HEK293 (cell line): ENCODE measurements around the gene IFT27.

ENCODE experiments used
- CTCF ChIA-PET: fragments of 350-600 bp; formaldehyde crosslinking; extraction: SDS; loops from one replicate; lab custom pipeline; 2021; ENCODE audit warnings: antibody characterized with exemption; lab: Yijun Ruan, JAX
- POLR2A ChIA-PET: fragments of 300-600 bp; formaldehyde crosslinking; extraction: SDS; loops from one replicate; lab custom pipeline; 2020; ENCODE audit warnings: antibody characterized with exemption, inconsistent platforms; lab: Yijun Ruan, JAX
- H3K27ac ChIP-seq: fragments of 200-500 bp; sonication (Bioruptor generic); 2 replicates; pipeline ENCODE4 v1.5.1; 2014; ENCODE audit warnings: low read depth, low read length, control low read depth, inconsistent platforms; ENCODE audit errors: extremely low read depth
- H3K36me3 ChIP-seq, 2 experiments: fragments of 200-500 bp in 1 of 2; sonication (Bioruptor generic) in 1 of 2; 1 replicate in 1 of 2; 2 replicates in 1 of 2; pipeline ENCODE4 v1.5.1; 2014 to 2017; ENCODE audit warnings: inconsistent platforms in 2 of 2, low read length in 2 of 2; ENCODE audit not compliant: control insufficient read depth in 2 of 2, insufficient read depth in 1 of 2
- H3K4me1 ChIP-seq: fragments of 200-500 bp; sonication (Bioruptor generic); 2 replicates; pipeline ENCODE4 v1.5.1; 2014; ENCODE audit warnings: mild to moderate bottlenecking, low read length, inconsistent platforms; ENCODE audit not compliant: control insufficient read depth, insufficient read depth
- H3K4me3 ChIP-seq: 2 replicates; pipeline ENCODE4 v1.5.1; 2011; ENCODE audit warnings: low read depth, mild to moderate bottlenecking, control low read depth, low read length, moderate library complexity
- H3K9me3 ChIP-seq: fragments of 200-500 bp; sonication (Bioruptor generic); 2 replicates; pipeline ENCODE4 v1.5.1; 2014; ENCODE audit warnings: low read depth, low read length, inconsistent platforms; ENCODE audit not compliant: control insufficient read depth, insufficient read depth
- GFI1B ChIP-seq: fragments of 450-650 bp; formaldehyde crosslinking; IDR thresholded peaks from 2 replicates; pipeline ENCODE4 v1.5.1; 2016; ENCODE audit warnings: missing biosample characterization, missing genetic modification characterization
- GLIS2 ChIP-seq: fragments of 450-650 bp; formaldehyde crosslinking; IDR thresholded peaks from 2 replicates; pipeline ENCODE4 v1.5.1; 2016; ENCODE audit warnings: missing biosample characterization, missing genetic modification characterization
- KLF9 ChIP-seq: fragments of 450-650 bp; formaldehyde crosslinking; IDR thresholded peaks from 2 replicates; pipeline ENCODE4 v1.5.1; 2016; ENCODE audit warnings: missing biosample characterization, missing genetic modification characterization, low read depth
- SP2 ChIP-seq: fragments of 450-650 bp; formaldehyde crosslinking; IDR thresholded peaks from 2 replicates; pipeline ENCODE4 v1.5.1; 2016; ENCODE audit warnings: missing biosample characterization, missing genetic modification characterization
- ZNF202 ChIP-seq: fragments of 450-650 bp; formaldehyde crosslinking; IDR thresholded peaks from 2 replicates; pipeline ENCODE4 v1.5.1; 2016; ENCODE audit warnings: missing biosample characterization, missing genetic modification characterization, borderline replicate concordance
- ZNF623 ChIP-seq: fragments of 450-650 bp; formaldehyde crosslinking; IDR thresholded peaks from 2 replicates; pipeline ENCODE4 v1.5.1; 2016; ENCODE audit warnings: missing biosample characterization, missing genetic modification characterization
- ZNF707 ChIP-seq: fragments of 450-650 bp; formaldehyde crosslinking; IDR thresholded peaks from 2 replicates; pipeline ENCODE4 v1.5.1; 2016; ENCODE audit warnings: missing biosample characterization, missing genetic modification characterization
- ZNF747 ChIP-seq: fragments of 450-650 bp; formaldehyde crosslinking; IDR thresholded peaks from 2 replicates; pipeline ENCODE4 v1.5.1; 2016; ENCODE audit warnings: missing biosample characterization, missing genetic modification characterization
- ZSCAN23 ChIP-seq: fragments of 450-650 bp; formaldehyde crosslinking; IDR thresholded peaks from 2 replicates; pipeline ENCODE4 v1.5.1; 2016; ENCODE audit warnings: missing biosample characterization, missing genetic modification characterization
- TF ChIP-seq, protein P1 (sequence below): fragments of 450-650 bp; formaldehyde crosslinking; IDR thresholded peaks from 2 replicates; pipeline ENCODE4 v1.5.1; 2016; ENCODE audit warnings: missing biosample characterization, missing genetic modification characterization
- TF ChIP-seq, protein P2 (sequence below): fragments of 450-650 bp; formaldehyde crosslinking; IDR thresholded peaks from 2 replicates; pipeline ENCODE4 v1.5.1; 2017; ENCODE audit warnings: missing biosample characterization, mild to moderate bottlenecking, missing genetic modification characterization, moderate library complexity
- TF ChIP-seq, protein P3 (sequence below): fragments of 450-650 bp; formaldehyde crosslinking; IDR thresholded peaks from 2 replicates; pipeline ENCODE4 v1.5.1; 2016; ENCODE audit warnings: missing biosample characterization, missing genetic modification characterization

IFT27 gene

DNA sequence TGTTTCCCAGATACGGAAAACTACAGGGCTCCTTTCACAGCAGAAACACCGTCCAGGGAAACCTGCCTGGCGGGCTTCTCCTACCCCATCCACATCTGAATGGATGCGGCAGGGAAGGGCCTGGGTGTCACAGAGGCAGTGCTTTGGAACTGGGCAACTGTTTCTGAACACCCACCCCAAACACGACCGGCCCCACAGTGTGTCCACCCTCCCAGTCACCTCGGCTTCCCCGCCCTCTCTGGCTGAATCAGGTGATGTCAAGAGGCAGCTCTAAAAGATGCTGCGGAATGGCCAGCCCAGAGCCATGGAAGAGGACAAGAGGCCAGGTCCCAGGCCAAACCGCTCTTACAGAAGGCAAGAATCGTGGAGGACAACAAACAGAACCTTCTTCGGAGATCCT is 22.0 kb downstream of the IFT27 start (continued):
- TF ChIP-seq, protein P1, sequence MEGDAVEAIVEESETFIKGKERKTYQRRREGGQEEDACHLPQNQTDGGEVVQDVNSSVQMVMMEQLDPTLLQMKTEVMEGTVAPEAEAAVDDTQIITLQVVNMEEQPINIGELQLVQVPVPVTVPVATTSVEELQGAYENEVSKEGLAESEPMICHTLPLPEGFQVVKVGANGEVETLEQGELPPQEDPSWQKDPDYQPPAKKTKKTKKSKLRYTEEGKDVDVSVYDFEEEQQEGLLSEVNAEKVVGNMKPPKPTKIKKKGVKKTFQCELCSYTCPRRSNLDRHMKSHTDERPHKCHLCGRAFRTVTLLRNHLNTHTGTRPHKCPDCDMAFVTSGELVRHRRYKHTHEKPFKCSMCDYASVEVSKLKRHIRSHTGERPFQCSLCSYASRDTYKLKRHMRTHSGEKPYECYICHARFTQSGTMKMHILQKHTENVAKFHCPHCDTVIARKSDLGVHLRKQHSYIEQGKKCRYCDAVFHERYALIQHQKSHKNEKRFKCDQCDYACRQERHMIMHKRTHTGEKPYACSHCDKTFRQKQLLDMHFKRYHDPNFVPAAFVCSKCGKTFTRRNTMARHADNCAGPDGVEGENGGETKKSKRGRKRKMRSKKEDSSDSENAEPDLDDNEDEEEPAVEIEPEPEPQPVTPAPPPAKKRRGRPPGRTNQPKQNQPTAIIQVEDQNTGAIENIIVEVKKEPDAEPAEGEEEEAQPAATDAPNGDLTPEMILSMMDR (tag by site-specific recombination), result no peak

DNA sequence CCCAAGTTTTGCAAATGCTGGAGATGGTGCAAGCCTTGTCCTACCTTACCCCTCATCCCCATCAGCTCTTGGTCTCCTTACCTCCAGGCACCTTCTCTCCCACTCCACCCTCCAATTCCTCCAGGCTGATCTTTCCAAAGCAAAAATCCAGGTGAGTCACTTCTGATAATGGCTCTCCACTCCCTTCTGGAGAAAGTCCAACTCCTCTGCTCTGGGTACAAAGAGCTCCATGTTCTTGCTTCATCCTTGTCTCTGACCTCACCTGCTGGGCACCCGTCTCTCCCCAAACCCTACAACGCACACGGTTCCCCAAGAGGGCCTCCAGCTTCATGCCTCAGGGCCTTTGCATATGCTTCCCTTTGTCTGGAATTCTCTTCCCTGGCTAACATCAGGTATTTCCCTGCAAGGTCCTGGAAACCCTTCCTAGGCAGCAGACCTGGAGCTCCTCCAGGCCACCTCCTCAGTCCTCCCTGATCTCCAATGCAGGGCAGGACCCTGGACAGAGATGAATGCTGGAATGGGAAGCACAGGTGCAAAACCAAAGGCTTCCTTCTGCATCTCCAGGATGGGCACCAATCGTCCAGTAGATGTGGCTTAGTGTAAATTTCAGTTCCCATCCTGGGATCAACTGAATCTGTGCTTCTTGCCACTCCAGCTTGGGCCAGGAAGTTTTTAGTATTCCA is 22.7 kb downstream of the IFT27 start:
- Histone ChIP-seq H3K4me3 (no peak overlapping the region), H3K9me3 (no peaks in the 10 kb centered on the region), H3K4me1 (no peaks in the 10 kb centered on the region), H3K36me3 (no peaks in the 10 kb centered on the region), H3K27ac (no peak overlapping the region)
- ChIA-PET POLR2A (interaction anchor here (0.6 kb wide), 1 partner anchor 17 kb away, joined by 3 read pairs; no protein-coding TSS in a partner anchor), CTCF (interaction anchor here (0.6 to 1.4 kb wide), 3 partner anchors 8 to 108 kb away, joined by 3 to 7 read pairs (median 3); no protein-coding TSS in a partner anchor)
- peak; percentile 89 for TF ChIP-seq ZNF623 (tag by site-specific recombination)
- TF ChIP-seq, protein P2, sequence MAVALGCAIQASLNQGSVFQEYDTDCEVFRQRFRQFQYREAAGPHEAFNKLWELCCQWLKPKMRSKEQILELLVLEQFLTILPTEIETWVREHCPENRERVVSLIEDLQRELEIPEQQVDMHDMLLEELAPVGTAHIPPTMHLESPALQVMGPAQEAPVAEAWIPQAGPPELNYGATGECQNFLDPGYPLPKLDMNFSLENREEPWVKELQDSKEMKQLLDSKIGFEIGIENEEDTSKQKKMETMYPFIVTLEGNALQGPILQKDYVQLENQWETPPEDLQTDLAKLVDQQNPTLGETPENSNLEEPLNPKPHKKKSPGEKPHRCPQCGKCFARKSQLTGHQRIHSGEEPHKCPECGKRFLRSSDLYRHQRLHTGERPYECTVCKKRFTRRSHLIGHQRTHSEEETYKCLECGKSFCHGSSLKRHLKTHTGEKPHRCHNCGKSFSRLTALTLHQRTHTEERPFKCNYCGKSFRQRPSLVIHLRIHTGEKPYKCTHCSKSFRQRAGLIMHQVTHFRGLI (tag by site-specific recombination), result no peak
- TF ChIP-seq, protein P3, sequence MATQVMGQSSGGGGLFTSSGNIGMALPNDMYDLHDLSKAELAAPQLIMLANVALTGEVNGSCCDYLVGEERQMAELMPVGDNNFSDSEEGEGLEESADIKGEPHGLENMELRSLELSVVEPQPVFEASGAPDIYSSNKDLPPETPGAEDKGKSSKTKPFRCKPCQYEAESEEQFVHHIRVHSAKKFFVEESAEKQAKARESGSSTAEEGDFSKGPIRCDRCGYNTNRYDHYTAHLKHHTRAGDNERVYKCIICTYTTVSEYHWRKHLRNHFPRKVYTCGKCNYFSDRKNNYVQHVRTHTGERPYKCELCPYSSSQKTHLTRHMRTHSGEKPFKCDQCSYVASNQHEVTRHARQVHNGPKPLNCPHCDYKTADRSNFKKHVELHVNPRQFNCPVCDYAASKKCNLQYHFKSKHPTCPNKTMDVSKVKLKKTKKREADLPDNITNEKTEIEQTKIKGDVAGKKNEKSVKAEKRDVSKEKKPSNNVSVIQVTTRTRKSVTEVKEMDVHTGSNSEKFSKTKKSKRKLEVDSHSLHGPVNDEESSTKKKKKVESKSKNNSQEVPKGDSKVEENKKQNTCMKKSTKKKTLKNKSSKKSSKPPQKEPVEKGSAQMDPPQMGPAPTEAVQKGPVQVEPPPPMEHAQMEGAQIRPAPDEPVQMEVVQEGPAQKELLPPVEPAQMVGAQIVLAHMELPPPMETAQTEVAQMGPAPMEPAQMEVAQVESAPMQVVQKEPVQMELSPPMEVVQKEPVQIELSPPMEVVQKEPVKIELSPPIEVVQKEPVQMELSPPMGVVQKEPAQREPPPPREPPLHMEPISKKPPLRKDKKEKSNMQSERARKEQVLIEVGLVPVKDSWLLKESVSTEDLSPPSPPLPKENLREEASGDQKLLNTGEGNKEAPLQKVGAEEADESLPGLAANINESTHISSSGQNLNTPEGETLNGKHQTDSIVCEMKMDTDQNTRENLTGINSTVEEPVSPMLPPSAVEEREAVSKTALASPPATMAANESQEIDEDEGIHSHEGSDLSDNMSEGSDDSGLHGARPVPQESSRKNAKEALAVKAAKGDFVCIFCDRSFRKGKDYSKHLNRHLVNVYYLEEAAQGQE, result peak; percentile 85

- Histone ChIP-seq H3K36me3 (no peaks in the 10 kb centered on the region), H3K27ac (no peak overlapping the region), H3K9me3 (no peaks in the 10 kb centered on the region), H3K4me3 (no peak overlapping the region), H3K4me1 (no peaks in the 10 kb centered on the region)
- ChIA-PET CTCF (interaction anchor here (0.5 to 6.3 kb wide), 3 partner anchors 11 to 107 kb away, joined by 3 to 64 read pairs (median 3); partner anchors contain the start of gene CACNG2), POLR2A (no interaction called here)
- TF ChIP-seq ZNF707 (tag by site-specific recombination) (no peak), ZNF202 (tag by site-specific recombination) (no peak), ZSCAN23 (no peak), GLIS2 (tag by site-specific recombination) (no peak), GFI1B (tag by site-specific recombination) (no peak), KLF9 (no peak), SP2 (no peak), ZNF747 (tag by site-specific recombination) (no peak)
- TF ChIP-seq, all 188 proteins: peak for 0
Observed at GRCh38 chr22:36746375-36746970, 29.4 kb downstream of the IFT27 start.
